Measurements from ENCODE around the gene IL20RA.

DNA sequence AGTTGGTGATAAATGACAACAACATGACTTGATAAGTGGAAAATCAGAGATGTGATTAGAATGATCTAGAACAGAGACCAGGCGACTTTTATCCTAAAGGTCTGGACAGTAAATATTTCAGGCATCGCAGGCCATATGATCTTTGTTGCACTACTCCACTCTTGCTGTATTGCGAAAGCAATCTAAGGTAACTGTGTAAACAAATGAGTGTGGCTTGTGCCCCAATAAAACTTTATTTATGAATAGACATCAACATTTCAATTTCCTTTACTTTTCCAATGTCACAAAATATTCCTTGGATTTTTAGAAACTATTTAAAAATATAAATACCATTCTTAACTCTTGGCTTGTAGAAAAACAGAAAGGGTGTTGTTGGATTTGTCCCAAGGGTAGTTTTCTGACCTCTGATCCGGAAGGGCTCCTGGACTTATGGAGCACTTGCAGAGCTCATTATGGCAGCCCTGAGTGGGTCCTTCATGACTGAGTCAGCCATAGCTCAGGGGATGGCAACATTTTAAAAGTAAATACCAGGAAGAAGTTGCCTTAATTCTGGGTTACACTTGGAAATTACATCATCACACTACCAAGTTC is 34.5 kb downstream of the IL20RA start:
- TF ChIP-seq POLR2A (IDR thresholded peaks at IDR 0.05) = no peak
- TF ChIP-seq, protein P1, sequence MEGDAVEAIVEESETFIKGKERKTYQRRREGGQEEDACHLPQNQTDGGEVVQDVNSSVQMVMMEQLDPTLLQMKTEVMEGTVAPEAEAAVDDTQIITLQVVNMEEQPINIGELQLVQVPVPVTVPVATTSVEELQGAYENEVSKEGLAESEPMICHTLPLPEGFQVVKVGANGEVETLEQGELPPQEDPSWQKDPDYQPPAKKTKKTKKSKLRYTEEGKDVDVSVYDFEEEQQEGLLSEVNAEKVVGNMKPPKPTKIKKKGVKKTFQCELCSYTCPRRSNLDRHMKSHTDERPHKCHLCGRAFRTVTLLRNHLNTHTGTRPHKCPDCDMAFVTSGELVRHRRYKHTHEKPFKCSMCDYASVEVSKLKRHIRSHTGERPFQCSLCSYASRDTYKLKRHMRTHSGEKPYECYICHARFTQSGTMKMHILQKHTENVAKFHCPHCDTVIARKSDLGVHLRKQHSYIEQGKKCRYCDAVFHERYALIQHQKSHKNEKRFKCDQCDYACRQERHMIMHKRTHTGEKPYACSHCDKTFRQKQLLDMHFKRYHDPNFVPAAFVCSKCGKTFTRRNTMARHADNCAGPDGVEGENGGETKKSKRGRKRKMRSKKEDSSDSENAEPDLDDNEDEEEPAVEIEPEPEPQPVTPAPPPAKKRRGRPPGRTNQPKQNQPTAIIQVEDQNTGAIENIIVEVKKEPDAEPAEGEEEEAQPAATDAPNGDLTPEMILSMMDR (IDR thresholded peaks at IDR 0.05) = no peak

All from thyroid gland (tissue), 4 donors.